Measurements from ENCODE around the gene CYP4F8.
"Not testable (repeated sequence)": the region's sequence is repeated elsewhere in the genome, so short reads cannot be mapped to it uniquely, and the experiment has no call there.

The CYP4F8 gene

GRCh38 chr19:15644816-15645215 is 29.8 kb downstream of the CYP4F8 start:
- DNase-seq: no peak

- DNase-seq: no peak
Observed at GRCh38 chr19:15649526-15649925, 34.5 kb downstream of the CYP4F8 start.

GRCh38 chr19:15650123-15650522 is 35.1 kb downstream of the CYP4F8 start:
- not testable (repeated sequence) for DNase-seq

- no peak for DNase-seq
Observed at GRCh38 chr19:15651791-15652190, 36.8 kb downstream of the CYP4F8 start.

DNA sequence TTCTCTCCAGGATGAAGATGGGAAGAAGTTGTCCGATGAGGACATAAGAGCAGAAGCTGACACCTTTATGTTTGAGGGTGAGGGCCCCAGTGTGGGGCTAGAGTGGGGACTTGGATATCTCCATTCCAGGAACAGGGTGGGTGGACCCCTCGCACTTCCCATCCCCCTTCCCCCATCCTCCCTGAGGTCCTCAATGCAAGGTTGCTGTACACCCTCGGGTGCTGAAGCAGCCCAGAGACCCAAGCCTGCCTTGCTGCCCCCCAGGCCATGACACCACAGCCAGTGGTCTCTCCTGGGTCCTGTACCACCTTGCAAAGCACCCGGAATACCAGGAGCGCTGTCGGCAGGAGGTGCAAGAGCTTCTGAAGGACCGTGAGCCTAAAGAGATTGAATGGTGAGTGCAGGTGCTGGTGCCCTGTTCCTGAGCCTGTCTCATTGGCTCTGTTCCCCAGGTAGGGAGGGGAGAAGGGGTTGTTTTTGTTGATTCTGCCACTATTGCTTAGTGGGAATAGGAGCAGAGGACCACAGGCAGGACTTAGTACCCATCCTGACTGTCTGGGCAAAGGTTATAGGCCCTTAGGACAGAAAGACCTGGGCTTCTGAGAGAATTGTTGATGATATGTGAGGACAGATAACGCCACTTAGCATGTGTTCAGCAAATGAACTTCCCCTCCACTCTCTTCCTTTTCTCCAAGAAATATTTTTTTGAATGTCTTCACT is 37.7 kb downstream of the CYP4F8 start:
- DNase-seq: no peak

GRCh38 chr19:15656467-15656866 is 41.4 kb downstream of the CYP4F8 start:
- DNase-seq: no peak

DNA sequence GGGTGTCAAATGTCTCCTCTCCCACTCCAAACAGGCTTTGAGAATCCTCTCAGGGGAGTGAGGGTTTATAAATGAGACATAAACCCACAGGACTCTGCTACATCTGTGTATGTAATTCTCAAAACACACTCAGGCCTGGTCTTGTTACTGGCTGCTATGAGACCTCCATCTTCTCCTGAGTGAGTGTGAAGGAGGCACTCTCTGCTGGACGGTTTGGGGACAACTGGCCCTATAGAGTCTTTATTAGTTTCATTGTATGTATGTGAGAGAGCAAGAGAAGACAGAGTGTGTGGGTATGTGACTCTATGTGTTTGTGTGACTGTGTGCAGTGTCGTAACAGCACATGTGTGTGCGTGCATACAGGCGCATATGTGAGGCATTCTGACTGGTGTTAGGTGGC is 48.2 kb downstream of the CYP4F8 start:
- DNase-seq: no peak

DNA sequence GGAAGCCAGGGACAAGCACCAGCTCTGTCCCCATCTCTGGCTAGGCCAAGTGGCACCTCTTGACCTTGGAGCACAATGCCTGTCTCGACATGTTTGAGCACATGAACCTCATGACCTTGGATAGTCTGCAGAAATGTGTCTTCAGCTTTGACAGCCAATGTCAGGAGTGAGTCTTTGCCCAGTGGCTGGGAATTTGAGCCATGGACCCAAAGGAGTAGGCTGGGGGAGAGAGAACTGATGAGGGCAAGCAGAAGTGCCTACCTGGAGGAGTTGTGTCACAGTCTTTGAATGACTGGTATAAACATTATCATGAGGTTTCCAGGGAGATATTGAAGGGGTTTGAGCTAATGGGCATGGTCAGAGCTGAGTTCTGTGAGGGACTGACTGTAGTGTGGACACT is 51.2 kb downstream of the CYP4F8 start:
- no peak for DNase-seq

- DNase-seq: no peak
Observed at GRCh38 chr19:15666883-15667282, 51.9 kb downstream of the CYP4F8 start.

GRCh38 chr19:15669440-15669839 is 54.4 kb downstream of the CYP4F8 start:
- DNase-seq: no peak

- DNase-seq: no peak
Observed at GRCh38 chr19:15669891-15670290, 54.9 kb downstream of the CYP4F8 start.

DNA sequence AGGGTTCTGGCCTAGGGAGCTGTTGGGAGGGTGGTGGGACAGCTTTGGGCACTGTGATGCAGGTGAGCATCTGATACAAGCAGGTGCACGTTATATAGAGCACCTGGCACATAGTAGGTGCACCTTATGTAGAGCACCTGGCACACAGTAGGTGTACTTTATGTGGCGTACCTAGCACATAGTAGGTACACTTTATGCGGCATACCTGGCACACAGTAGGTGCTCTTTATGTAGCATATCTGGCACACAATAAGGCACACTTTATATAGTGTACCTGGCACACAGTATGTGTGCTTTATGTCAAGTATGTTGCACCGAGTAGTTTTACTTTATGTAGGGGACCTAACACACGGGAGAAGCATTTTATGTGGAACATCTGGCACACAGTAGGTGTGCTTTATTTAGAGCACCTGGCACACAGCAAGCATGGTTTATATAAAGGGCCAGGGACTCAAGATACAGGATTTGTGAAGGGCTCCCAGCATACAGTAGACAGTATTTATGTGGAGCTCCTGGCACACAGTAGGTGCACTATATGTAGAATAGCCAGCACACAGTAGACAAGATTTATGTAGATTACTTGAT is 56.3 kb downstream of the CYP4F8 start:
- DNase-seq: no peak

- no peak for DNase-seq
Observed at GRCh38 chr19:15671891-15672579, 57.0 kb downstream of the CYP4F8 start.

DNA sequence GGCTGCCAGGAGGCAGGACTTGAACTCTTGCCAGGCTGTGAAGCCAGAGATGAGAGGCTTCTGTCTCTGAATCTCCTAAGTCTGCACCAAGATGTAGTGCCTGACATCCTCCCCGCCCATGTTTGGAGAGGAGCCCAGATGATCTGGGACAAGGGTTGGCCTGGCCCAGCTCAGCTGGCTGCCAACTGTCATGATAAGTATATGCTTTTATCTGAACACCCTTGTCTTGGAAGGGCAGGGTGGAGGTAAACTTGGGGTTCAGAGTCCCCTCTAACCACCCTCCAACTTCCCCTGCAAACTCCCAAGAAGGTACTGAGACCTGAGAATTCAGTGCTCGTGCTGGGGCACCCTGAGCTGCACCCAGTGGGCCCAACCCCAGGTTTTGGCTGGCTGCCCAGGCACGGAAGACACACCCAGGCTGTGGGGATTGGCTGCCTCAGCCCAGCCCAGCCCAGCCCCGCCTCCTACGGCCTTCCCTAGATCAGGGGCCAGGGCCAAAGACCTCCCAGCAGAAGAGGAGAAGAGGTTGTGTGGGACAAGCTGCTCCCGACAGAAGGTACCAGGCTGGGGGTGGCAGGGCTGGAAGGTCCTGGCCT is 57.7 kb downstream of the CYP4F8 start, which contains the start of gene CYP4F12:
Gene CYP4F12, plus strand, starts transcription at position 508 of the 596 bp plus-strand sequence. CDS start 443 bp downstream, outside the sequence.
- DNase-seq: no peak

DNA sequence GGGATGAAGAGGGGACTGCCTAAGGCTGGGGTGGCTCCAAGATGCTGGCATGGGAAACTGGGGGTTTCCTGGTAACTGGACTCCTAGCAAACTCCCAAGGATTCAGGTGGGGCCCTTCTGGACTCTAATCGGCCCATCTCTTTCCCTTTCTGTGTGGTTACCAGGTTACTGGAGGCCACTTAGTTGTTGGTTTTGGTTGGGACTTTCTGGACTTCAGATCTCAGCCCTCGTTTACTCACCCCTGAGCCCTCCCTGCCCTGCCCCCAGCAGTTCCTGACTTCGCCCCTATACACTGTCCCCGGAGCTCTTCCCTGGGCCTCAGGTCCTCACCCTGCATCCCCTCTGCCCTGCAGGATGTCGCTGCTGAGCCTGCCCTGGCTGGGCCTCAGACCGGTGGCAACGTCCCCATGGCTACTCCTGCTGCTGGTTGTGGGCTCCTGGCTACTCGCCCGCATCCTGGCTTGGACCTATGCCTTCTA is 58.2 kb downstream of the CYP4F8 start:
- no peak for DNase-seq

DNA sequence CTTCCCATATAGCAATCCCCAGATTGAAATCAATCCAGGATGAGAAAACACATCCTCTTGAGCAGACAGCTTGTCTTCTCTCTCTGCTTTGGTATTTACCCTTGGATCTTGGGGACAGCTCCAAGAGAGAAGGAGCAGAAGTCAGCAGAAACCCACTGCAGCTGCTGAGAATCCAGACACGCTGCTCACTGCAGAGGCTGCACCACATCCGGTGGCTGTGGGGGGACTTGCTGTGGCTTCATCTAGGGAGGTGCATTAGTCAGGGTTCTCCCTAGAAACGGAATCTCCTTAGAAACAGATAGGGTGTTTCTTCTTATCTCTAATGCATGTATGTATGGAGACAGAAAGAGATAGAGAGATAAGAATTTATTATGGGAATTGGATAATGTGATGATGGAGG is 60.5 kb downstream of the CYP4F8 start:
- no peak for DNase-seq

GRCh38 chr19:15679089-15679488 is 64.1 kb downstream of the CYP4F8 start:
- no peak for DNase-seq

DNA sequence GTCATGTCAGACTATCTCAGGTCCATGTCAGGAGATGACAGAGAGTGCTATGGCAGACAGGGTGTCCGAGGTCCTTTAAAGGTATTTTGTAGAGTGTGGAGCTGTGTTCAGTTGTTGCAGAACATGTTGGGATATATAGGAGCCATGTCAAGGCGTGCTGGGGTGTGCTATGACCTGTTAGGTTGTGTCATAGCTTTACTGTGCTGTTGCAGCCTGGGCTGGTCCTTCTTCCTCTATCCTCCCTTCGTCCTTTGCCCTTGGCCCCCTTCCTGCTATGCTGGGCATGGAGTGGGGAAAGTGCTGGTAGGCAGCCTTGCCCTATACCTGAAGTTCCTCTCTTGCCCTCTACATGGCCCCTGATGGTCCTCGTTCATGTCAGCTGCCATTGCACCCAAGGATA is 64.8 kb downstream of the CYP4F8 start:
- DNase-seq: not testable (repeated sequence)
